Natural killer cell treated with Interleukin-12 subunit alpha and Interleukin-12 subunit beta and Interleukin-15 and Interleukin-18, amount 100 ng/mL, for 72 hours (primary cell): ENCODE measurements around the gene SLC6A3. TPM values are rescaled to one million over a fixed set of nuclear protein-coding genes. Genes with fewer than 3 reads are reported as not detected.
A peak's percentile ranks its signal among the peaks of the same experiment; 100 is the strongest.

Experiments used
- ATAC-seq, 2 donors: fragments of 150-1000 bp; cut with Tn5 transposase in 1 of 2; sonication (Bioruptor Pico), chemical (Tn5 transposase) in 1 of 2; 2 replicates each; pipeline ENCODE4 v1.10.0; 2021
- DNase-seq: peaks from one replicate; pipeline ENCODE4 v3.0.0; 2022; ENCODE audit warnings: low spot score
- H3K27ac Mint-ChIP-seq, 2 donors: 1 replicate in 1 of 2; 2 replicates in 1 of 2; pipeline ENCODE4 v1.8.0; 2022; ENCODE audit warnings: mixed read lengths in 2 of 2, mild to moderate bottlenecking in 1 of 2, moderate library complexity in 1 of 2
- H3K27me3 Mint-ChIP-seq, 2 donors: 1 replicate in 1 of 2; 2 replicates in 1 of 2; pipeline ENCODE4 v1.8.0; 2022; ENCODE audit warnings: mixed read lengths in 2 of 2
- H3K36me3 Mint-ChIP-seq: one replicate; pipeline ENCODE4 v1.8.0; 2022; ENCODE audit warnings: mixed read lengths
- H3K4me1 Mint-ChIP-seq, 2 donors: 1 replicate in 1 of 2; 2 replicates in 1 of 2; pipeline ENCODE4 v1.8.0; 2022; ENCODE audit warnings: low read depth in 2 of 2, mixed read lengths in 2 of 2, mild to moderate bottlenecking in 1 of 2
- H3K4me3 Mint-ChIP-seq: one replicate; pipeline ENCODE4 v1.8.0; 2022; ENCODE audit warnings: mixed read lengths
- H3K9me3 Mint-ChIP-seq: 2 replicates; pipeline ENCODE4 v1.8.0; 2022; ENCODE audit warnings: mixed read lengths
- total RNA-seq, 2 donors: library from RNA; stranded (reverse); gene quantifications; one replicate each; pipeline ENCODE4 v1.2.3, GENCODE V29; 2022

The SLC6A3 gene
- total RNA-seq, 2 donors from 2014 or later: not detected

GRCh38 chr5:1437226-1437829, 7.9 kb downstream of the SLC6A3 start:
- Mint-ChIP-seq H3K9me3 (peaks cover 8% of the 10 kb centered on the region), H3K27ac (no peak overlapping the region), H3K27me3 (peaks cover 11 to 23% of the 10 kb centered on the region in 2 donors), H3K36me3 (no peaks in the 10 kb centered on the region), H3K4me3 (no peak overlapping the region), H3K4me1 (no peaks in the 10 kb centered on the region)
- DNase-seq (no peak), ATAC-seq (no peak)

GRCh38 chr5:1436681-1437080, 8.6 kb downstream of the SLC6A3 start:
- no peak overlapping the region for H3K4me3 Mint-ChIP-seq
- H3K4me1 Mint-ChIP-seq: no peaks in the 10 kb centered on the region
- DNase-seq: no peak
- no peaks in the 10 kb centered on the region for H3K36me3 Mint-ChIP-seq
- peaks cover 8% of the 10 kb centered on the region for H3K9me3 Mint-ChIP-seq
- H3K27ac Mint-ChIP-seq: no peak overlapping the region
- peaks cover 11 to 23% of the 10 kb centered on the region in 2 donors for H3K27me3 Mint-ChIP-seq
- ATAC-seq: no peak

- Mint-ChIP-seq H3K36me3 (no peaks in the 10 kb centered on the region), H3K4me1 (no peaks in the 10 kb centered on the region), H3K27me3 (peaks cover 11 to 22% of the 10 kb centered on the region in 2 donors), H3K4me3 (no peak overlapping the region), H3K27ac (no peak overlapping the region), H3K9me3 (peaks cover 8% of the 10 kb centered on the region)
- ATAC-seq (no peak), DNase-seq (no peak)
Observed at GRCh38 chr5:1436036-1436435, 9.2 kb downstream of the SLC6A3 start.

- no peak for DNase-seq
- no peak overlapping the region for H3K27ac Mint-ChIP-seq
- peaks cover 8 to 15% of the 10 kb centered on the region in 2 donors for H3K27me3 Mint-ChIP-seq
- peaks cover 8% of the 10 kb centered on the region for H3K9me3 Mint-ChIP-seq
- no peaks in the 10 kb centered on the region for H3K36me3 Mint-ChIP-seq
- H3K4me1 Mint-ChIP-seq: no peaks in the 10 kb centered on the region
- no peak for ATAC-seq
- no peak overlapping the region for H3K4me3 Mint-ChIP-seq
Observed at GRCh38 chr5:1435369-1435768, 9.9 kb downstream of the SLC6A3 start.

GRCh38 chr5:1432296-1432695, 12.9 kb downstream of the SLC6A3 start:
- Mint-ChIP-seq H3K9me3 (peaks cover 15% of the 10 kb centered on the region), H3K27me3 (peaks cover 5 to 8% of the 10 kb centered on the region in 2 donors), H3K4me1 (no peaks in the 10 kb centered on the region), H3K36me3 (peaks cover 15% of the 10 kb centered on the region), H3K27ac (no peak overlapping the region), H3K4me3 (no peak overlapping the region)
- no peak for DNase-seq
- ATAC-seq: no peak

GRCh38 chr5:1431896-1432295, 13.3 kb downstream of the SLC6A3 start:
- Mint-ChIP-seq H3K36me3 (peaks cover 19% of the 10 kb centered on the region), H3K27ac (no peak overlapping the region), H3K27me3 (peaks cover 3 to 8% of the 10 kb centered on the region in 2 donors), H3K4me1 (no peaks in the 10 kb centered on the region), H3K4me3 (no peak overlapping the region), H3K9me3 (peaks cover 15% of the 10 kb centered on the region)
- DNase-seq: peak; percentile 44
- peak in 1 of 2 donors; percentile 50 for ATAC-seq

- ATAC-seq: peak; percentile 37 to 45
- Mint-ChIP-seq H3K27me3 (peaks cover 3 to 8% of the 10 kb centered on the region in 2 donors), H3K36me3 (peaks cover 23% of the 10 kb centered on the region), H3K4me3 (no peak overlapping the region), H3K4me1 (no peaks in the 10 kb centered on the region), H3K27ac (no peak overlapping the region), H3K9me3 (peaks cover 15% of the 10 kb centered on the region)
- peak; percentile 55 for DNase-seq
Observed at GRCh38 chr5:1431021-1431811, 14.0 kb downstream of the SLC6A3 start.

GRCh38 chr5:1430121-1430795, 15.0 kb downstream of the SLC6A3 start:
- Mint-ChIP-seq H3K36me3 (peaks cover 31% of the 10 kb centered on the region), H3K27me3 (peaks cover 3 to 8% of the 10 kb centered on the region in 2 donors), H3K4me1 (no peaks in the 10 kb centered on the region), H3K9me3 (peaks cover 15% of the 10 kb centered on the region), H3K27ac (no peak overlapping the region), H3K4me3 (no peak overlapping the region)
- ATAC-seq (no peak), DNase-seq (peak; percentile 59)

GRCh38 chr5:1429496-1429895, 15.7 kb downstream of the SLC6A3 start:
- H3K9me3 Mint-ChIP-seq: peaks cover 15% of the 10 kb centered on the region
- H3K27ac Mint-ChIP-seq: no peak overlapping the region
- no peak for ATAC-seq

GRCh38 chr5:1429066-1429465, 16.2 kb downstream of the SLC6A3 start:
- Mint-ChIP-seq H3K27me3 (peaks cover 8 to 9% of the 10 kb centered on the region in 2 donors), H3K36me3 (peaks cover 31% of the 10 kb centered on the region), H3K9me3 (peaks cover 15% of the 10 kb centered on the region)

More at GRCh38 chr5:1429496-1429895, 15.7 kb downstream of the SLC6A3 start:
- DNase-seq: peak; percentile 28
- Mint-ChIP-seq H3K4me3 (no peak overlapping the region), H3K27me3 (peaks cover 5 to 8% of the 10 kb centered on the region in 2 donors), H3K4me1 (no peaks in the 10 kb centered on the region), H3K36me3 (peaks cover 31% of the 10 kb centered on the region)

GRCh38 chr5:1428107-1428506, 17.1 kb downstream of the SLC6A3 start:
- no peak overlapping the region for H3K27ac Mint-ChIP-seq
- no peak overlapping the region for H3K4me3 Mint-ChIP-seq
- H3K27me3 Mint-ChIP-seq: peaks cover 0 to 9% of the 10 kb centered on the region in 2 donors

More at GRCh38 chr5:1429066-1429465, 16.2 kb downstream of the SLC6A3 start:
- ATAC-seq (no peak), DNase-seq (peak; percentile 12)
- no peak overlapping the region for H3K4me3 Mint-ChIP-seq
- no peak overlapping the region for H3K27ac Mint-ChIP-seq
- no peaks in the 10 kb centered on the region for H3K4me1 Mint-ChIP-seq

GRCh38 chr5:1424716-1425115, 20.5 kb downstream of the SLC6A3 start:
- ATAC-seq: no peak
- Mint-ChIP-seq H3K4me3 (no peak overlapping the region), H3K27me3 (peaks cover 0 to 6% of the 10 kb centered on the region in 2 donors), H3K4me1 (no peaks in the 10 kb centered on the region), H3K27ac (no peak overlapping the region), H3K36me3 (peaks cover 31% of the 10 kb centered on the region), H3K9me3 (peaks cover 8% of the 10 kb centered on the region)
- no peak for DNase-seq

More at GRCh38 chr5:1428107-1428506, 17.1 kb downstream of the SLC6A3 start:
- no peak for DNase-seq
- Mint-ChIP-seq H3K4me1 (no peaks in the 10 kb centered on the region), H3K9me3 (peaks cover 10% of the 10 kb centered on the region), H3K36me3 (peaks cover 31% of the 10 kb centered on the region)
- no peak for ATAC-seq

- DNase-seq (no peak), ATAC-seq (peak in 1 of 2 donors; percentile 20)
- Mint-ChIP-seq H3K27ac (no peak overlapping the region), H3K4me3 (no peak overlapping the region), H3K27me3 (peaks cover 4 to 6% of the 10 kb centered on the region in 2 donors), H3K4me1 (no peaks in the 10 kb centered on the region), H3K36me3 (peaks cover 25% of the 10 kb centered on the region), H3K9me3 (peaks cover 3% of the 10 kb centered on the region)
Observed at GRCh38 chr5:1423901-1424603, 21.2 kb downstream of the SLC6A3 start.
